HepG2 (cell line): ENCODE results near the gene NBPF1. TPM values are rescaled to one million over a fixed set of nuclear protein-coding genes. Genes with fewer than 3 reads are reported as not detected.
"Not testable (repeated sequence)": the region's sequence is repeated elsewhere in the genome, so short reads cannot be mapped to it uniquely, and the experiment has no call there.

Source experiments
- ATAC-seq: fragments of 200-7000 bp; cut with Tn5 transposase; 3 replicates; pipeline ENCODE4 v1.9.1; 2020; ENCODE audit warnings: mild to moderate bottlenecking, moderate library complexity
- BruUV-seq: library from RNA; stranded (reverse); fragments of 400-500 nt; replicated peaks from 2 replicates; lab custom pipeline; 2021; lab: Mats Ljungman, UMichigan
- CTCF ChIA-PET: fragments of 300-600 bp; formaldehyde crosslinking; extraction: SDS; loops from one replicate; lab custom pipeline; 2021; ENCODE audit warnings: low total read pairs, inconsistent platforms, low intra/inter-chr PET ratio; lab: Yijun Ruan, JAX
- POLR2A ChIA-PET: fragments of 350-600 bp; sonication (Branson Sonifier 250); formaldehyde crosslinking; loops from one replicate; lab custom pipeline; 2020; ENCODE audit warnings: antibody characterized with exemption, inconsistent platforms; lab: Yijun Ruan, JAX
- DNase-seq: peaks from one replicate; pipeline ENCODE4 v3.0.0-alpha.2; 2015; ENCODE audit warnings: low spot score
- FAIRE-seq: peaks from 3 replicates; lab custom pipeline; 2011; peaks lifted over from hg19 to GRCh38; lab: Jason Lieb, UNC
- H2AFZ ChIP-seq: one replicate; pipeline ENCODE4 v1.6.1; 2011; ENCODE audit warnings: low read length, inconsistent platforms
- H3K27ac ChIP-seq: fragments of 300-600 bp; 3 replicates; pipeline ENCODE4 v1.8.0; 2011; ENCODE audit warnings: mixed run types, mild to moderate bottlenecking, mixed read lengths, low read length, inconsistent platforms; ENCODE audit not compliant: insufficient read depth; ENCODE audit errors: extremely low read length
- H3K27me3 ChIP-seq, 2 experiments: fragments of 200-600 bp in 1 of 2; 2 replicates in 1 of 2; 3 replicates in 1 of 2; pipeline versions ENCODE4 v1.6.0 to v1.8.0; 2011; ENCODE audit warnings: low read length in 2 of 2, mild to moderate bottlenecking in 2 of 2, moderate library complexity in 2 of 2, inconsistent platforms in 1 of 2; ENCODE audit not compliant: insufficient read depth in 2 of 2, control insufficient read depth in 1 of 2
- H3K36me3 ChIP-seq, 2 experiments: fragments of 200-600 bp in 1 of 2; replicated peaks in 1 of 2; 2 replicates in 1 of 2; 3 replicates in 1 of 2; pipeline versions ENCODE4 v1.5.1 to v1.8.0; 2011; ENCODE audit warnings: low read length in 2 of 2, inconsistent platforms in 1 of 2; ENCODE audit not compliant: insufficient read depth in 2 of 2, control insufficient read depth in 1 of 2
- H3K4me1 ChIP-seq: 2 replicates; pipeline ENCODE4 v1.5.1; 2012; ENCODE audit warnings: low read length, inconsistent platforms; ENCODE audit not compliant: insufficient read depth
- H3K4me2 ChIP-seq: 2 replicates; pipeline ENCODE4 v1.6.0; 2011; ENCODE audit warnings: low read depth, low read length, inconsistent platforms
- H3K4me3 ChIP-seq, 3 experiments: fragments of 200-600 bp in 1 of 3; sonication (generic), shearing (Covaris generic) in 1 of 3; replicated peaks in 1 of 3; 2 replicates each; pipeline ENCODE4 v1.5.1; 2011 to 2016; ENCODE audit warnings: low read length in 3 of 3, inconsistent platforms in 2 of 3, low read depth in 2 of 3, mild to moderate bottlenecking in 2 of 3, control low read depth in 1 of 3, mixed read lengths in 1 of 3; ENCODE audit not compliant: insufficient read depth in 1 of 3
- H3K79me2 ChIP-seq: one replicate; pipeline ENCODE4 v1.6.1; 2011; ENCODE audit warnings: low read length, inconsistent platforms; ENCODE audit not compliant: insufficient read depth
- H3K9ac ChIP-seq: 2 replicates; pipeline ENCODE4 v1.6.0; 2011; ENCODE audit warnings: mild to moderate bottlenecking, low read depth, low read length, inconsistent platforms; ENCODE audit not compliant: insufficient read depth
- H3K9me3 ChIP-seq: 2 replicates; pipeline ENCODE4 v1.5.1; 2012; ENCODE audit warnings: mild to moderate bottlenecking, low read length
- H4K20me1 ChIP-seq: 2 replicates; pipeline ENCODE4 v1.6.0; 2011; ENCODE audit warnings: inconsistent platforms, mild to moderate bottlenecking, low read length, moderate library complexity; ENCODE audit not compliant: insufficient read depth
- WGBS: methylation state at CpG from one replicate; pipeline ENCODE4 v1.1.6; 2017; ENCODE audit warnings: low lambda C conversion rate; 5-methylcytosine and 5-hydroxymethylcytosine counted together
- in situ Hi-C: cut with HindIII; loops from 2 replicates; pipeline ENCODE4 v1.10.0; 2017; ENCODE audit warnings: low pct_unique_long_range_greater_than_20kb; ENCODE audit not compliant: extremely low pct_ligation_motif_present
- intact Hi-C: fragments of 100-400 bp; cut with micrococcal nuclease; formaldehyde crosslinking; loops from one replicate; pipeline ENCODE4 v1.10.0; 2022; ENCODE audit not compliant: unreplicated experiment
- polyA plus RNA-seq, 8 experiments: library from polyadenylated mRNA; depleted of rRNA in 3 of 8; stranded (reverse) in 7 of 8; unstranded in 1 of 8; fragments of >200 nt; fragmentation: Illumina TruSeq in 4 of 8; extraction: Trizol in 4 of 8; gene quantifications; 2 replicates each; pipeline versions ENCODE4 v1.2.1 to v1.2.3, GENCODE V29; 2011 to 2016; ENCODE audit warnings: low read depth in 4 of 8, missing spikeins in 1 of 8, mixed read lengths in 1 of 8; ENCODE audit not compliant: insufficient read depth in 1 of 8
- total RNA-seq, 5 experiments: library from RNA; depleted of rRNA; stranded (reverse); fragments of >200 nt; fragmentation: Illumina TruSeq; extraction: Trizol; gene quantifications; 2 replicates each; pipeline ENCODE4 v1.2.3, GENCODE V29; 2016; ENCODE audit warnings: low read depth in 1 of 5

Gene NBPF1
- total and polyA plus RNA-seq, 2 of the 13 experiments (the other 11 are each of a cell fraction or from before 2014, with no cell fraction given): 30.3 to 35.6 TPM

GRCh38 chr1:16565324-16565723 is 48.0 kb downstream of the NBPF1 start:
- BruUV-seq, H4K20me1 ChIP-seq, FAIRE-seq, POLR2A ChIA-PET, in situ Hi-C loops, CTCF ChIA-PET, H3K4me2 ChIP-seq, H2AFZ ChIP-seq, intact Hi-C loops, H3K27me3 ChIP-seq, H3K9ac ChIP-seq, H3K27ac ChIP-seq, H3K9me3 ChIP-seq, H3K36me3 ChIP-seq, H3K4me1 ChIP-seq, DNase-seq, H3K79me2 ChIP-seq, H3K4me3 ChIP-seq, ATAC-seq: not testable (repeated sequence)
- WGBS: no CpG with 5 or more reads among the region's 1 CpG

- intact Hi-C loops, H3K9me3 ChIP-seq, in situ Hi-C loops, H3K9ac ChIP-seq, H2AFZ ChIP-seq, BruUV-seq, H3K79me2 ChIP-seq, FAIRE-seq, POLR2A ChIA-PET, CTCF ChIA-PET, ATAC-seq, H3K27me3 ChIP-seq, H3K4me1 ChIP-seq, H3K4me2 ChIP-seq, H3K4me3 ChIP-seq, H3K27ac ChIP-seq, H4K20me1 ChIP-seq, H3K36me3 ChIP-seq: not testable (repeated sequence)
- WGBS: 39% methylated on average over 4 of the region's 4 CpGs
- DNase-seq: peak; percentile 6
Measured at GRCh38 chr1:16561035-16561434, 52.3 kb downstream of the NBPF1 start.

GRCh38 chr1:16560498-16560897 is 52.9 kb downstream of the NBPF1 start:
- H3K79me2 ChIP-seq, H4K20me1 ChIP-seq, H3K4me1 ChIP-seq, H3K9me3 ChIP-seq, BruUV-seq, ATAC-seq, intact Hi-C loops, H3K9ac ChIP-seq, POLR2A ChIA-PET, CTCF ChIA-PET, H3K36me3 ChIP-seq, H3K4me3 ChIP-seq, H3K27ac ChIP-seq, H3K4me2 ChIP-seq, H2AFZ ChIP-seq, FAIRE-seq, DNase-seq, in situ Hi-C loops, H3K27me3 ChIP-seq: not testable (repeated sequence)
- 84% methylated on average over 5 of the region's 6 CpGs for WGBS

GRCh38 chr1:16559688-16560087 is 53.7 kb downstream of the NBPF1 start:
- BruUV-seq, H3K9me3 ChIP-seq, H3K27ac ChIP-seq, in situ Hi-C loops, H3K4me3 ChIP-seq, FAIRE-seq, POLR2A ChIA-PET, DNase-seq, H4K20me1 ChIP-seq, H3K4me1 ChIP-seq, CTCF ChIA-PET, H3K36me3 ChIP-seq, H3K4me2 ChIP-seq, ATAC-seq, H3K9ac ChIP-seq, H2AFZ ChIP-seq, intact Hi-C loops, H3K79me2 ChIP-seq, H3K27me3 ChIP-seq: not testable (repeated sequence)
- WGBS: no CpG with 5 or more reads among the region's 5 CpGs
